ENCODE data around the gene MARCHF9.
"Not testable (repeated sequence)": the region's sequence is repeated elsewhere in the genome, so short reads cannot be mapped to it uniquely, and the experiment has no call there.

MARCHF9 gene

GRCh38 chr12:57772429-57773322 lies 17.8 kb downstream of the MARCHF9 start, which contains the start of gene EEF1AKMT3:
Gene EEF1AKMT3, plus strand, starts transcription at chr12:57772614. Its CDS starts 111 bp downstream, at chr12:57772725.
- DNase-seq = peak; percentile 82

- DNase-seq = not testable (repeated sequence)
These were observed 19.7 kb downstream of the MARCHF9 start for GRCh38 chr12:57774634-57775033.

- no peak for DNase-seq
These were observed 20.1 kb downstream of the MARCHF9 start for GRCh38 chr12:57775044-57775443.

- DNase-seq = peak; percentile 63
These were observed 20.8 kb downstream of the MARCHF9 start for GRCh38 chr12:57775563-57776246.

GRCh38 chr12:57776247-57776587 lies 21.3 kb downstream of the MARCHF9 start:
- no peak for DNase-seq

GRCh38 chr12:57777367-57777766 lies 22.5 kb downstream of the MARCHF9 start:
- no peak for DNase-seq

- DNase-seq = no peak
These were observed 23.0 kb downstream of the MARCHF9 start for GRCh38 chr12:57777911-57778310.

- no peak for DNase-seq
These were observed 24.8 kb downstream of the MARCHF9 start for GRCh38 chr12:57779736-57780135.

- no peak for DNase-seq
These were observed 25.5 kb downstream of the MARCHF9 start for GRCh38 chr12:57780284-57780897.

- no peak for DNase-seq
These were observed 26.3 kb downstream of the MARCHF9 start for GRCh38 chr12:57781244-57781643.

GRCh38 chr12:57781801-57782200 lies 26.9 kb downstream of the MARCHF9 start:
- DNase-seq = no peak

GRCh38 chr12:57782243-57782607 lies 27.3 kb downstream of the MARCHF9 start:
- DNase-seq = no peak

- peak; percentile 98 for DNase-seq
These were observed 27.9 kb downstream of the MARCHF9 start, which contains the start of gene TSFM for GRCh38 chr12:57782608-57783465. Gene TSFM, plus strand, starts transcription at chr12:57782787. Its CDS starts 15 bp downstream, at chr12:57782802.

- DNase-seq = no peak
These were observed 28.5 kb downstream of the MARCHF9 start for GRCh38 chr12:57783466-57783801.

- DNase-seq = no peak
These were observed 29.0 kb downstream of the MARCHF9 start for GRCh38 chr12:57783861-57784260.

- peak; percentile 93 for DNase-seq
These were observed 39.0 kb downstream of the MARCHF9 start for GRCh38 chr12:57793920-57794319.

GRCh38 chr12:57795354-57795753 lies 40.5 kb downstream of the MARCHF9 start:
- DNase-seq = peak; percentile 51

GRCh38 chr12:57796996-57797395 lies 42.1 kb downstream of the MARCHF9 start:
- no peak for DNase-seq

GRCh38 chr12:57797933-57798332 lies 43.0 kb downstream of the MARCHF9 start:
- peak; percentile 67 for DNase-seq

GRCh38 chr12:57800965-57801364 lies 46.1 kb downstream of the MARCHF9 start:
- no peak for DNase-seq

GRCh38 chr12:57802607-57803006 lies 47.7 kb downstream of the MARCHF9 start:
- DNase-seq = no peak

- DNase-seq = peak; percentile 44
These were observed 48.5 kb downstream of the MARCHF9 start for GRCh38 chr12:57803319-57803893.
